GM12878 (cell line): Measurements from ENCODE around the gene PDE4DIP. TPM values are rescaled to one million over a fixed set of nuclear protein-coding genes. Genes with fewer than 3 reads are reported as not detected.
A peak's percentile ranks its signal among the peaks of the same experiment; 100 is the strongest.
"Not testable (repeated sequence)": the region's sequence is repeated elsewhere in the genome, so short reads cannot be mapped to it uniquely, and the experiment has no call there.

Experiments used
- ATAC-seq: fragments of 200-7000 bp; cut with Tn5 transposase; 3 replicates; pipeline ENCODE4 v1.9.1; 2020; ENCODE audit warnings: mild to moderate bottlenecking, moderate library complexity
- BruUV-seq: library from RNA; stranded (reverse); fragments of 400-500 nt; replicated peaks from 2 replicates; lab custom pipeline; 2021; lab: Mats Ljungman, UMichigan
- CTCF ChIA-PET: fragments of 300-600 bp; sonication (Branson Sonifier 250); formaldehyde crosslinking; extraction: SDS; loops from one replicate; lab custom pipeline; 2021; ENCODE audit warnings: inconsistent platforms; lab: Yijun Ruan, JAX
- POLR2A ChIA-PET: fragments of 350-600 bp; formaldehyde crosslinking; extraction: SDS; loops from one replicate; lab custom pipeline; 2021; ENCODE audit warnings: inconsistent platforms; lab: Charles Lee
- RAD21 ChIA-PET: fragments of 300-600 bp; sonication (Branson Sonifier 250); formaldehyde crosslinking; loops from one replicate; lab custom pipeline; 2023; ENCODE audit warnings: antibody characterized with exemption; ENCODE audit not compliant: unreplicated experiment; lab: Charles Lee
- SMC1A ChIA-PET: fragments of 300-600 bp; sonication (Branson Sonifier 250); formaldehyde crosslinking; loops from one replicate; lab custom pipeline; 2023; ENCODE audit not compliant: unreplicated experiment, uncharacterized antibody; lab: Charles Lee
- DNase-seq: peaks from one replicate; pipeline ENCODE4 v3.0.0-alpha.2; 2011; ENCODE audit warnings: low read depth, low spot score
- FAIRE-seq: peaks from 3 replicates; lab custom pipeline; 2011; peaks lifted over from hg19 to GRCh38; lab: Jason Lieb, UNC
- H2AFZ ChIP-seq: 2 replicates; pipeline ENCODE4 v1.6.0; 2011; ENCODE audit warnings: low read depth, low read length, control low read depth; ENCODE audit not compliant: control insufficient read depth
- H3K27ac ChIP-seq: 2 replicates; pipeline ENCODE4 v1.5.1; 2011; ENCODE audit warnings: control low read depth; ENCODE audit not compliant: control insufficient read depth, insufficient read depth
- H3K27me3 ChIP-seq, 2 experiments: replicated peaks in 1 of 2; 2 replicates each; pipeline versions ENCODE4 v1.6.0 to v1.6.1; 2011; ENCODE audit warnings: low read length in 1 of 2; ENCODE audit not compliant: control insufficient read depth in 2 of 2, insufficient read depth in 2 of 2
- H3K36me3 ChIP-seq, 2 experiments: 2 replicates each; pipeline ENCODE4 v1.5.1; 2011; ENCODE audit warnings: low read length in 1 of 2; ENCODE audit not compliant: control insufficient read depth in 2 of 2, insufficient read depth in 2 of 2
- H3K4me1 ChIP-seq: 2 replicates; pipeline ENCODE4 v1.6.1; 2011; ENCODE audit warnings: mild to moderate bottlenecking, low read length, moderate library complexity, mixed read lengths; ENCODE audit not compliant: control insufficient read depth, insufficient read depth
- H3K4me2 ChIP-seq: 2 replicates; pipeline ENCODE4 v1.6.0; 2011; ENCODE audit warnings: control low read depth; ENCODE audit not compliant: control insufficient read depth, insufficient read depth
- H3K4me3 ChIP-seq: fragments of 200-600 bp; sonication (generic); 2 replicates; pipeline ENCODE4 v1.5.1; 2016
- H3K79me2 ChIP-seq: 2 replicates; pipeline ENCODE4 v1.6.0; 2011; ENCODE audit warnings: low read length; ENCODE audit not compliant: control insufficient read depth, insufficient read depth
- H3K9ac ChIP-seq: 2 replicates; pipeline ENCODE4 v1.8.0; 2011; ENCODE audit warnings: low read length, control low read depth, mixed read lengths; ENCODE audit not compliant: control insufficient read depth, insufficient read depth
- H3K9me3 ChIP-seq: replicated peaks from 3 replicates; pipeline ENCODE4 v1.5.1; 2011; ENCODE audit warnings: mild to moderate bottlenecking, low read length; ENCODE audit not compliant: control insufficient read depth, insufficient read depth
- H4K20me1 ChIP-seq: 2 replicates; pipeline ENCODE4 v1.6.0; 2011; ENCODE audit not compliant: control insufficient read depth, insufficient read depth
- WGBS: methylation state at CpG from one replicate; pipeline ENCODE4 v1.1.6; 2016; ENCODE audit warnings: low lambda C conversion rate; ENCODE audit not compliant: insufficient replicate concordance, insufficient coverage; ENCODE audit errors: missing lambda C conversion rate; 5-methylcytosine and 5-hydroxymethylcytosine counted together
- in situ Hi-C: fragments of 300-500 bp; cut with MboI; formaldehyde crosslinking; loops from 9 replicates; pipeline ENCODE4 v1.14.3; 2018; ENCODE audit warnings: mixed read lengths
- intact Hi-C: fragments of 100-400 bp; cut with micrococcal nuclease; formaldehyde crosslinking; loops from one replicate; pipeline ENCODE4 v1.14.2; 2022; ENCODE audit not compliant: unreplicated experiment
- polyA plus RNA-seq, 11 experiments: library from polyadenylated mRNA; depleted of rRNA in 4 of 11; unstranded in 6 of 11; stranded (reverse) in 5 of 11; fragments of >200 nt; fragmentation: Nextera tagmentation in 4 of 11; fragmentation: Illumina TruSeq in 1 of 11; extraction: Ambion mirVana in 4 of 11; extraction: Trizol in 1 of 11; gene quantifications; 1 replicate in 1 of 11; 2 replicates in 10 of 11; pipeline versions ENCODE4 v1.2.1 to v1.2.3, GENCODE V29; 2011 to 2016; ENCODE audit warnings: inconsistent platforms in 2 of 11, missing spikeins in 2 of 11, low read depth in 1 of 11
- total RNA-seq, 4 experiments: library from RNA; depleted of rRNA in 3 of 4; stranded (reverse); fragments of >200 nt in 3 of 4; fragmentation: Illumina TruSeq in 1 of 4; extraction: Trizol in 1 of 4; gene quantifications; 2 replicates each; pipeline versions ENCODE4 v1.2.1 to v1.2.3, GENCODE V29; 2013 to 2021

The PDE4DIP gene
- total and polyA plus RNA-seq, 10 of the 15 experiments (the other 5 are each of a cell fraction or from before 2014, with no cell fraction given), result 3.5 to 9.0 (median 5.4) TPM

GRCh38 chr1:148989378-148989777 lies 145.2 kb downstream of the PDE4DIP start:
- H4K20me1 ChIP-seq, H3K4me3 ChIP-seq, in situ Hi-C loops, H3K27ac ChIP-seq, H3K27me3 ChIP-seq, H3K9me3 ChIP-seq, H3K36me3 ChIP-seq, ATAC-seq, DNase-seq, BruUV-seq, RAD21 ChIA-PET, CTCF ChIA-PET, intact Hi-C loops, H3K9ac ChIP-seq, H3K4me2 ChIP-seq, POLR2A ChIA-PET, H2AFZ ChIP-seq, H3K4me1 ChIP-seq, FAIRE-seq, H3K79me2 ChIP-seq, SMC1A ChIA-PET: not testable (repeated sequence)
- 48% methylated on average over 2 of the region's 3 CpGs for WGBS

GRCh38 chr1:148990233-148990788 lies 146.1 kb downstream of the PDE4DIP start:
- H3K79me2 ChIP-seq, H3K4me2 ChIP-seq, RAD21 ChIA-PET, H3K27me3 ChIP-seq, intact Hi-C loops, H3K9me3 ChIP-seq, ATAC-seq, DNase-seq, H4K20me1 ChIP-seq, H3K4me3 ChIP-seq, H3K4me1 ChIP-seq, in situ Hi-C loops, H3K36me3 ChIP-seq, H3K9ac ChIP-seq, POLR2A ChIA-PET, SMC1A ChIA-PET, CTCF ChIA-PET, H3K27ac ChIP-seq, BruUV-seq, H2AFZ ChIP-seq: not testable (repeated sequence)
- 79% methylated on average over 5 of the region's 7 CpGs for WGBS
- peak; percentile 7 for FAIRE-seq

GRCh38 chr1:148991818-148992217 lies 147.6 kb downstream of the PDE4DIP start:
- H3K9ac ChIP-seq, H2AFZ ChIP-seq, H3K4me2 ChIP-seq, RAD21 ChIA-PET, CTCF ChIA-PET, in situ Hi-C loops, ATAC-seq, H3K4me1 ChIP-seq, H3K27ac ChIP-seq, H4K20me1 ChIP-seq, H3K27me3 ChIP-seq, POLR2A ChIA-PET, H3K4me3 ChIP-seq, H3K36me3 ChIP-seq, H3K79me2 ChIP-seq, intact Hi-C loops, BruUV-seq, SMC1A ChIA-PET, DNase-seq, H3K9me3 ChIP-seq, FAIRE-seq: not testable (repeated sequence)
- no CpG with 5 or more reads among the region's 2 CpGs for WGBS

GRCh38 chr1:148992364-148992763 lies 148.1 kb downstream of the PDE4DIP start:
- DNase-seq, H3K27ac ChIP-seq, H3K9ac ChIP-seq, H3K27me3 ChIP-seq, H3K9me3 ChIP-seq, CTCF ChIA-PET, H3K4me2 ChIP-seq, intact Hi-C loops, FAIRE-seq, H3K79me2 ChIP-seq, H2AFZ ChIP-seq, POLR2A ChIA-PET, H4K20me1 ChIP-seq, SMC1A ChIA-PET, H3K4me3 ChIP-seq, H3K36me3 ChIP-seq, in situ Hi-C loops, RAD21 ChIA-PET, H3K4me1 ChIP-seq, ATAC-seq, BruUV-seq: not testable (repeated sequence)
- WGBS, result 22% methylated on average over 1 of the region's 2 CpGs
